A549 treated with DMSO at 1 μM for 4 hours (cell line): Measurements from ENCODE around the gene SLC25A53. TPM values are rescaled to one million over a fixed set of nuclear protein-coding genes. Genes with fewer than 3 reads are reported as not detected.

Source experiments
- total RNA-seq: library from RNA; stranded (reverse); fragments of 200-300 nt; extraction: Qiagen RNA extraction; gene quantifications from 5 replicates; pipeline ENCODE4 v1.2.3, GENCODE V29; 2022; ENCODE audit warnings: low read depth

Gene SLC25A53, protein sequence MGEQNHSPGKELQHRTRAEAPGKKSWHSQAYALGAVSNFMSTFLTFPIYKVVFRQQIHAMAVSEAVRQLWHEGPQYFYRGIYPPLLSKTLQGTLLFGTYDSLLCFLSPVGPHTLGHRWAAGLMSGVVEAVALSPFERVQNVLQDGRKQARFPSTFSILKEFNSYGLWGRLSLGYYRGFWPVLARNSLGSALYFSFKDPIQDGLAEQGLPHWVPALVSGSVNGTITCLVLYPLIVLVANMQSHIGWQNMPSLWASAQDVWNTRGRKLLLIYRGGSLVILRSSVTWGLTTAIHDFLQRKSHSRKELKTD
- 3.7 to 5.1 TPM (median 4.4 TPM) in 5 replicates for total RNA-seq

DNA sequence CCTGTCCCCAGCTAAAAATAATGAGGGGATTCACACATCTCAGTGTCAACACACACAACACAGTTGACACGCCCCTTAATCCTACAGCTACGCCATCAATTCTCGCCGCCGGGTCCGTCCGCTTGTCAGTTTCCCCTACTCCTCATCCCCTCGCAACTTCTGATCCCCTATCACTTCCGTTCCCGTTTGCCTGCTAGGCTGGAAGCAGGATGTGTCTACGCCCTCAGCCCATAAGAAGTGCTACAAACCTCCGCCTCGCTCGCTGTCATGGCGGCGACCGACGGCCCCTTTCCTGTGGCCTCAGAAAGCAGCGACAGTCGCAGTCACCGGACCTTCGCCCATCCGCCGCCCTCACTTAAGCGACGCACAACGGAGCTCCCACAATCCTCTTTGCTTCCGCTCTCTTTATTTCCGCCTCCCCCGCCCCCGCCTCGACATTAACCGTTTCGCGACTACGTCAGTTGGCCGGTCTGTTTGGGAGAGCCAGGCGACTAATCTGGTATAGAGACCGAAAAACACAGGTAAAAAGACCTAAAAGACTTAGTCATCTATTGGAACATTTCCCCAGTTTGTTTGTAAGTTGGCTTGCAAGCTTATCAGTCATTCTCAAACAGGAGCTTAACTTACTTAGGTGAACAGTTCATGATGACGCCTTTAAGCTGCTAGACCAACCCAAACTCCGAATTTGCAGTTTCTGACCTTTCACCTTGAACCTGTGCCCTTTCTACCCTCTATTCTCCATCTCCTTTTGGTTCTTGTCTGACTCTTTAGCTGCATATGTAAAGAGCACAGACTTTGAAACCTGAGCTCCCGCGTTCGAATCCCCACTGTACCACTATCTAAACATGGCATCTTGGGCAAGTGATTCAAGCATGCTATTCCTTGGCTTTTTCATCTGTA is at the start of gene SLC25A53:
TSS of gene SLC25A53 (minus strand) at position 380 of the 900 bp plus-strand sequence. CDS start 51,752 bp downstream, outside the sequence.

DNA sequence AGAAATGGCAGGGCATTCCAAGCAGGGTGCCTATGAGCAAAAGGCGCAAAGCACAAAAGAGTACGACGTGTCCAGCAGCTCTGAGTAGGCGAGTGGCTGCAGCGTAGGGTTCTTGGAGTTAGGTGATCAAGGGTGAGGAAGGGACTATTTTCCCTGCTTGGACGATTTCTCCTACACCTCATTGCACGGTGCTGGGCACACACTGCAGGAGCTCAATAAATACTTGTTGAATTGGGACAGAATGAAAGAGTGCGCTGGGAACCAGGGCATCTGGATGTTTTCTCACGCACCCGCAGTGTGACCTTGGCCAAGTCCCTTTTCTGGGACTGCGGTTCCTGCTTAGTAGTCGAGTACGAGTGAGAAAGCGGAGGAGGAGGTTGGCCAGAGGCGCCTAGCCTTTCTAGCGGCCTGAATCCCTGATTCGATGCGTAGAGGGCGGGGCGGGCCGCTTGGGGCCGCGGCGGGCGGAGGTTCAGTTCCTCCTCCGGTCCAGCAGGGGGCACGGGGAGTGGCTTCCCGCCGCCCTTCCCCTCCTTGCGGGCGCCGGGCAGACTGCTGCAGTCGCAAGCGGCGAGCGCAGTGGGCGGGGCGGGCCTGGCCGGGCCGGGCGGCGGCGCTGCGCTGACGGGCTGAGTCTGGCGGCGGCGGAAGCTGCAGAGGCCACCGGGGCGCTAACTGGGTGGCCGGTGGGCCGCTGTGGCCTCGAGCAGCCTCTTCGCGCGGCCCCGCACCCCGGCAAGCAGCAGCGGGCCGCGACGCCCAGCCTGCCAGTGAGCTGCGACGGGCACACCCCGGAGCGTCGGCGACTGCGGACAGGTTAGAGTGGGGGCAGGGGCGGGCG is 9.3 kb upstream of the SLC25A53 start, which contains the start of gene FAM199X:
TSS of gene FAM199X (plus strand) at position 560 of the 841 bp plus-strand sequence. CDS start 333 bp downstream, outside the sequence.

DNA sequence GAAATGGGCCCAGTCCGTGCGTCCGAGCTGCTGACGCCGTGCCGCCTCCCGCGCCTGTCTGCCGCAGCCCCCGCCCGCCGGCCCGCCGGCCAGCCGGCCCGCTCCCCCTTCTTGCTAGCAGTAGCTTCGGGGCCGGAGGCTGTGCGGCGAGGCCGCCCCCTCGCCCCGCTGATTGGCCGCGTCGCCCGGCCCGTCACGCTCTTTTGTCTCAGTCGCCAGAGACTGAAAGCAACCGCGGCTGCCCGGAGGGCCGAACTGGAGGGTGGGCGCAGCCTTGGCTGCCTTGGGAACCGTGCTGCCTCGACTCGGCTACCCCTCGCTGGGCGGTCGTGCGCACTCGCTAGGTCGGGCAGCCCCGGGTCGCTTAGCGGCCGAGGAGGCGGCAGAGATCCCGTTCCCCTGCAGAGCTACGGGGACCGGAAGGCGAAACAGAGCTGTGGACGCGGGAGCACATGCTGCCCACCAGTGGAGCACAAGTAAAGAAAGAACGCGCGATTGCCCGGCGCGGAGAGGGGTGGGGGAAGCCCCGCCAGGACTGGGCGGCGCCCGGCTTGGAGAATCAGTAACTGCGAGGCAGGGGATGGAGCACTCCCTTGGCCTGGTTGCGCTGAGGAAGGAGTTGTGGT is 44.4 kb downstream of the SLC25A53 start, which contains the start of gene ZCCHC18:
TSS of gene ZCCHC18 (plus strand) at position 198 of the 626 bp plus-strand sequence. CDS start 1,589 bp downstream, outside the sequence.

GRCh38 chrX:104075778-104076445 is 80.9 kb downstream of the SLC25A53 start, which contains the start of gene TMSB15C:
TSS of gene TMSB15C (minus strand) at chrX:104076236.

Other genes with a start within 250 kb of the SLC25A53 start
- 5.0 to 6.9 TPM (median 5.6 TPM) in 5 replicates for gene TMSB15B, start 194.4 kb downstream of the SLC25A53 start, total RNA-seq
- gene H2BW1, start 143.3 kb downstream of the SLC25A53 start, total RNA-seq = not detected in 5 replicates
- gene H2BW2, start 117.1 kb downstream of the SLC25A53 start, total RNA-seq = not detected in 5 replicates
- 0.09 to 0.31 TPM (median 0.16 TPM) in 4 of 5 replicates, not detected in the other for gene TMSB15C, start 80.8 kb downstream of the SLC25A53 start, total RNA-seq
- gene ZCCHC18, start 44.5 kb downstream of the SLC25A53 start, total RNA-seq = 0.07 to 0.87 TPM (median 0.24 TPM) in 4 of 5 replicates, not detected in the other
- gene FAM199X, start 9.4 kb upstream of the SLC25A53 start, total RNA-seq = 14.1 to 23.9 TPM (median 20.4 TPM) in 5 replicates
- gene ESX1, start 97.9 kb upstream of the SLC25A53 start, total RNA-seq = 0.05 to 0.17 TPM (median 0.10 TPM) in 4 of 5 replicates, not detected in the other